ENCODE results near the gene IPMK.
"Not testable (repeated sequence)": the region's sequence is repeated elsewhere in the genome, so short reads cannot be mapped to it uniquely, and the experiment has no call there.

Gene IPMK

GRCh38 chr10:58220769-58221451, 46.8 kb downstream of the IPMK start:
- DNase-seq (ENCODE audit: low spot score) = no peak

DNA sequence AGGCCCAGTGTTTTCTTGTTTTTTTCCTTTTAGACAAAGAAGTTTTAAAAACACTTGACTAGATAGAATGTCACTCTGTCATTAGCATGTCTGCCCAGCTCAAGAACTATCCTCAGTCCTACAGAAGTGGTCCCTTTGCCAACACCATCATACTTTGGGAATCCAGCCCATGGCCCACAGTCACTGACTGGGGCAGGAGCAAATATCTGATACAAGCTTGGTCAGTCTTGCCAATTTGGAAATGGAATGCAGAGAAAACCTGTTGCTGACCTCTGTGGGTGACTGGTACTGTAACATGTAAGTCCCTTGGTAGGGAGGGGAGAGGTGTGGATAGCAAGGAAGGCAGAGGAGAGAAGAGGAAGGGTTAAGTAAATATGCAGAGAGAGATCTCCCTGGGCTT, 47.8 kb downstream of the IPMK start:
- no peak for DNase-seq (ENCODE audit: low spot score)

- DNase-seq (ENCODE audit: low spot score) = no peak
Observed at GRCh38 chr10:58217612-58218011, 50.1 kb downstream of the IPMK start.

DNA sequence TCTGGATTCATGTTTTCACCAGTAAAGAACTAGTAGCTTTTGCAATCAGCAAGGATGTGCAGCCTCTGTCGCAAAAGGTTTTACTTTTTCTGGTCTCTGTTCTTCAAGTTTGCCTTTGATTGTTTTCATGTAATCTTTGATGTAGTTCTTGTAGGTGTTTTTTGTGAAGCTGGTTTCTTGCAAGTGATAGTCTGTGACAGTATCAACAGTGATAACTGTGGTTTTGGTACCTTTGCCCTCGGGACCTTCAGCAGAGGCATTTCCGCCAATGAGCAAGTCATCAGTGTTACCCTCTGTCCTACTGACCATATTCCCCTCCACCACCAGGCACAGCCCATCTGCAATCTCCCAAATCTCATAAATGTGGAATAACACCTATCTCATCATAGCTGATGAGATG, 55.1 kb downstream of the IPMK start:
- DNase-seq (ENCODE audit: low spot score) = no peak

DNA sequence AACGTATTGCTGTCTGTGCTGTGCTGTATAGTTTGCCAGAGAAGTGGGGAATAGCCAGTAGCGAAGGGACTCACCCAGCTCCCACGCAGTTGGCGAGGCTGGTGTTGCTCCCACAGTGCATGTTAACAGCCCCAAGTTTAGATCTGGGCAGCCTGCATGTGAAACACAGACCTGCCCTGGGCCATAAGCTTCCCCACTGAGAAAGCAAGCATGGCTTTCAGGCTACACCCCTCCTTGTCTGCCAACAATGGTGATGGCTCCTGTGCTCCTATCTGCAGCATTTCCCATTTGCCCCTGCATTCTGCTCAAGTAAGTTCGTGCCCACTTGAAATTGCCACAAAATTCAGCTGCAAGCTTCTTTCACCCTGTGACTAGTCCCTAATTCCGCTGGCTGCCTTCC, 57.5 kb downstream of the IPMK start:
- DNase-seq (ENCODE audit: low spot score) = no peak

DNA sequence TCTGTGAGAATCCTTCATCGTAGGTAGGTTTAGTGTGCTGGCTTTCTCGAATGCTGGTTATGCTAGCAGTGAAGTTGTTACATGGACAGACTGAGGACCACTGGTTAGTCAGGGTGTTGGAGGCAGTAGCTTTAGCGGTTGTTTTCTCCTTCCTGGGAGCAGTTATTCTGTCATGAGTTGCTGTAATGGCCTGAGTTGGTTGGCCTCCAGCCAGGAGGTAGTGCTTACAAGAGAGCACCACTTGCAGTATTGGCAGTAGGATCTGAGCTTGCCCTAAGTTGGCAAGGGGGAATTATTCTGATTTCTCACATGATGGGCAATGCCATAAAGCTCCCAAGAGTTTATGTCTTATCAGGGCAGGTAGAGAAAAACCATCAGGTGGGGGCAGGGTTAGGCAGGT, 58.0 kb downstream of the IPMK start:
- no peak for DNase-seq (ENCODE audit: low spot score)

GRCh38 chr10:58206251-58206650, 61.4 kb downstream of the IPMK start:
- no peak for DNase-seq (ENCODE audit: low spot score)

DNA sequence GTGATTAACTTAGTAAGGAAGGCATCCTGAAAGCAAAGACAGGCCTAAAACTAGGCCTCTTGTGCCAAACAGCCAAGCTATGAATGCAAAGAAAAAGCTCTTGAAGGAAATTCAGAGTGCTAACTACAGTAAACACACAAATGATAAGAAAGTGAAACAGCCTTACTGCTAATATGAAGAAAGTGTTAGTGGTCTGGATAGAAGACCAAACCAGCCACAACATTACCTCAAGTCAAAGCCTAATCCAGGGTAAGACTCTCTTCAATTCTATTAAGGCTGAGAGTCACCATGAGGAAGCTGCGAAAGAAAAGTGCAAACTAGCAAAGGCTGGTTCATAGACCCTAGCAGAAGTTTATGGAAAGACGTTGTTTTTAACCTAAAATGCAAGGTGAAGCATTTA, 66.0 kb downstream of the IPMK start:
- no peak for DNase-seq (ENCODE audit: low spot score)

GRCh38 chr10:58189269-58189668, 78.4 kb downstream of the IPMK start:
- no peak for DNase-seq (ENCODE audit: low spot score)

DNA sequence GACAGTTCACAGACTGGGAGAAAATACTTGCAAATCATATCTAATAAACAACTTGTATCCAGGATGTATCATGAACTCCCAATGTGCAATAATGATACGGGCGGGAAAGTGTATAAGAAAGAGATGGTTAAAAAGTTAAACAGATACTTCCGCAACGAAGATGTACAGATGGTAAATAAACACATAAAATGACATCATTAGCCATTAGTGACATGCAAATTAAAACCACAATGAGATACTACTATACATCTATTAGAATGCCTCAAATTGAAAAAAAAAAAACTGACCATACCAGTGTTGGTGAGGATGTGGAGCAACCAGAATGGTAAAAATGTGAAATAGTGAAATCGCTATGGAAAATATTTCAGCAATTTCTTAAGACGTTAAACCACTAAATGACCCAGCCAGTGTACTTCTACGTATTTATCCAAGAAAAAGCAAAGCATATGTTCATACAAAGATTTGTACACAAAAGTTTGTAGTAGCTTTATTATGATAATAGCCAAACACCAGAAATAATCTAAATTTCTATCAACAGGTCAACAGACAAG, 83.5 kb downstream of the IPMK start:
- DNase-seq (ENCODE audit: low spot score) = no peak

- no peak for DNase-seq (ENCODE audit: low spot score)
Observed at GRCh38 chr10:58180666-58181065, 87.0 kb downstream of the IPMK start.

GRCh38 chr10:58179238-58179637, 88.5 kb downstream of the IPMK start:
- DNase-seq (ENCODE audit: low spot score) = no peak

- no peak for DNase-seq (ENCODE audit: low spot score)
Observed at GRCh38 chr10:58178811-58179210, 88.9 kb downstream of the IPMK start.

DNA sequence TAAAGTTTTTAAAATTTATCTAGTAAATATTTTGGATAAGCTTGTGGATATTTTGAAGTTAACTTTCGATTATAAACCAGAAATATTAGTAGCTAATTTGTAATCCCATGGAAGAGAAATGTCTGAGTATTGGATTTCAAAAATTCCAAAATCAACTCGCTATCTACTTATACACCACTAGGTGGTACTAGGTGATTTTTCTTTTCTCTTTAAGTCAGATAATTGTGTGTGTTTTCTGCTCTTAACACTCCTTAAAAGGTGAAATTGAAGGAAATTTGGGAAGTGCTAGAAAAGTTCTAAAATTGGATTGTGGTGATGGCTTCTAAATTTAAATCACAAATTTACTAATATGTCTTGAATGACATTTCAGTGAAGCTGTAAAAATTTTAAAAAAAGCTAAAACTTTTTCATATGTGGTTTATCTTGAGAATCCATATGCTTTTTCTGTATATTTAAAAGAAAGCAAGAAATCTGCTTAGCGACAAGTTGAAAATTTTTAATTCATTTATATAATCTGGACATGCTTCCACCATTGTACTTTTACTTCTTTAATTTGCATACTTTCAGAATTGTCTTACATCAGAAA, 90.2 kb downstream of the IPMK start:
- DNase-seq (ENCODE audit: low spot score) = no peak

GRCh38 chr10:58175990-58176900, 91.4 kb downstream of the IPMK start:
- DNase-seq (ENCODE audit: low spot score) = no peak

DNA sequence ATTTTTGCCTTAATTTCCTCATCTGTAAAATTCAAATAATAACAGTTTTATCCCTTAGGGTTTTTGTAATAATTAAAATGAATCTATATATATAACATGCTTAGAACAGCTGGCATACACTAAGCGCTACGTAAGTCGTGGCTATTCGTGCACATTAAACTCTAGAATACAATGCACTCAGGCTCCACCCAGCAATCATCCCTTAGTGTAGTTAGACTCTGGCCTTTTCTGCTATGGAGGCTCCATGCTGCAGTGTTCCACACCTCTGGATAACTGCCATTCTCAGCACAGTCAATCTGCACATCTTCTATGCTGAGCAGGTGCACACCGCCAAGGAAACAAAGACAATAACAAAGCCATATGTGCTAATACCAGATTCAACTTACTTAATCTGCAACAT, 92.9 kb downstream of the IPMK start:
- DNase-seq (ENCODE audit: low spot score) = no peak

DNA sequence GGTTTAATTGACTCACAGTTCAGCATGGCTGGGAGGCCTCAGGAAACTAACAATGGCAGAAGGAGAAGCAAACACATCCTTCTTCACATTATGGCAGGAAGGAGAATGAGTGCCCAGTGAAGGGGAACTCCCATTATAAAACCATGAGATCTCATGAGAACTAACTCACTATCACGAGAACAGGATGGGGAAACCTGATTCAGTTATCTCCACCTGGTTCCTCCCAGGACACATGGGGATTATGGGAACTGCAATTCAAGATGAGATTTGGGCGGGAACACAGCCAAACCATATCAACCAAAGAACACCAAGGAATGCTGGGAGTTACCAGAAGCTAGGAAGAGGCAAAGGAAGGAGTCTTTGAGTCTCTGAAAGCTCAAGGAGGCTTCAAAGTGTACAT, 94.3 kb downstream of the IPMK start:
- DNase-seq (ENCODE audit: low spot score) = no peak

- DNase-seq (ENCODE audit: low spot score) = no peak
Observed at GRCh38 chr10:58171146-58171545, 96.5 kb downstream of the IPMK start.

GRCh38 chr10:58164517-58164916, 103.2 kb downstream of the IPMK start:
- no peak for DNase-seq (ENCODE audit: low spot score)

DNA sequence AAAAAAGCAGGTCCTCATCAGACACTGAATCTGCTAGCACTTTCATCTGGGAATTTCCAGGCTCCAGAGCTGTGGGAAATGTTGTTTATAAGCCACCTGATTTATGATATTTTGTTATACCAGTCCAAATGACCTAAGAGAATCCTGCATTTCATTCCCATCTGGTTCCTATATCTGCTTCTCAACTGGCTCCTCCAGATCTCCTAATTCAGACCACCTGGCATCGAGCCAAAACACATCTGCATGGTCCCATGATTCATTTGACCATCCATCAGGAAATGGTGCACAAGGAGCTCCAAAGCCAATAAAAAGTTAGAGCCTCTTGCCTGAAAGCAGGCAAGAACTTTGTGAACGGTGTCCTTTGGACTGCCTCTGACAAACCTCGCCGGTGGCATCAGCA, 108.9 kb downstream of the IPMK start:
- no peak for DNase-seq (ENCODE audit: low spot score)

- no peak for DNase-seq (ENCODE audit: low spot score)
Observed at GRCh38 chr10:58157076-58157766, 110.5 kb downstream of the IPMK start.

GRCh38 chr10:58155941-58156340, 111.8 kb downstream of the IPMK start:
- DNase-seq (ENCODE audit: low spot score) = not testable (repeated sequence)

All from CD4-positive, alpha-beta T cell treated with Interleukin-15 for 4 hours (primary cell).